ENCODE data around the gene TNNT2. TPM values are rescaled to one million over a fixed set of nuclear protein-coding genes. Genes with fewer than 3 reads are reported as not detected.

TNNT2 gene
- total and polyA plus RNA-seq, 2 of the 4 experiments (the other 2 are of a cell fraction) = 0.18 to 1.2 TPM

DNA sequence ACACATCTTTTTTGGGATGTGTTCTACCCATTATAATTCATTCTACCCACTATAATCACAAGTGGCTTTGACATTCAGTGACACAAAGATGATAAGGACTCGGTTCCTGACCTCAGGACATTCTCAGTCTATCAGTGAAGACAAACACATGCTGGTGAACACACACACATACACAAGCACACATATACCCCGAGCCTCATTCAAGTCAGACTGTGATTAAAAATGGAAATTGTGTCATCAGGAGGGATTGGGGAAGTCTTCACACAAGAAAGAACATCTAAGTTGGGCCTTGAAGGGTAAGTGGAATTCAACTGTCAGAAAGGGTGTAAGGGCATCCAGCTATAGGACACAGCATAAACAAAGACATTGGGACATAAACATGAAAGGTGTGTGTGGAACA lies 24.2 kb upstream of the TNNT2 start:
- Histone ChIP-seq H2AK5ac (ENCODE audit: low read depth, low read length) (no peak overlapping the region), H2BK15ac (ENCODE audit: low read depth, low read length) (no peak overlapping the region), H3K27ac (ENCODE audit: insufficient read depth, low read length) (no peak overlapping the region), H3K4me3 (ENCODE audit: insufficient read depth, low read depth, low read length) (no peak overlapping the region), H4K91ac (ENCODE audit: insufficient read depth, low read depth, low read length) (no peak overlapping the region), H4K20me1 (ENCODE audit: insufficient read depth, low read length) (no peaks in the 10 kb centered on the region), H3K9ac (ENCODE audit: low read depth, low read length) (no peak overlapping the region), H3K4ac (ENCODE audit: low read depth, low read length) (no peak overlapping the region), H3K36me3 (ENCODE audit: control insufficient read depth, insufficient read depth, low read length) (no peaks in the 10 kb centered on the region), H3K14ac (replicated peaks; ENCODE audit: low read depth, low read length) (no peak overlapping the region), H3K4me2 (ENCODE audit: low read depth, low read length) (no peak overlapping the region), H3K79me1 (ENCODE audit: low read depth in 1 of 2, low read length in 2 of 2) (no peaks in the 10 kb centered on the region), H3K56ac (ENCODE audit: extremely low read depth, insufficient read depth, low read length) (no peak overlapping the region), H3K4me1 (ENCODE audit: control insufficient read depth, insufficient read depth, low read length) (no peaks in the 10 kb centered on the region), H2BK120ac (ENCODE audit: low read depth, low read length) (no peak overlapping the region), H3K9me3 (ENCODE audit: control insufficient read depth, insufficient read depth, low read length) (no peaks in the 10 kb centered on the region), H2BK5ac (ENCODE audit: low read depth, low read length, poor library complexity, severe bottlenecking) (no peak overlapping the region), H3K23ac (ENCODE audit: low read depth, low read length) (no peak overlapping the region), H2AFZ (replicated peaks; ENCODE audit: low read length, poor library complexity) (no peak overlapping the region), H4K8ac (ENCODE audit: low read depth in 2 of 2, low read length in 2 of 2) (no peak overlapping the region), H2AK9ac (replicated peaks; ENCODE audit: low read depth, low read length, poor library complexity) (no peak overlapping the region), H3K9me1 (ENCODE audit: insufficient read depth, low read length) (no peaks in the 10 kb centered on the region), H3K18ac (ENCODE audit: low read depth, low read length) (no peak overlapping the region), H3K27me3 (ENCODE audit: control insufficient read depth, insufficient read depth, low read length) (peaks cover 81% of the 10 kb centered on the region), H4K5ac (ENCODE audit: low read depth, low read length) (no peak overlapping the region), H2BK20ac (ENCODE audit: low read depth, low read length) (no peak overlapping the region)
- no CpG with 5 or more reads among the region's 2 CpGs for WGBS, 2 experiments (ENCODE audit: extremely low coverage in 2 of 2, insufficient read length in 1 of 2)
- dilution Hi-C loops (cut with HindIII; ENCODE audit: low sequenced_read_pairs, unreplicated experiment) = no loop called here
- ATAC-seq (ENCODE audit: low read depth) (no peak), DNase-seq (no peak)
- intact Hi-C loops (cut with micrococcal nuclease) = no loop called here
- in situ Hi-C loops (cut with MboI; ENCODE audit: low sequenced_read_pairs) = no loop called here
- ChIA-PET CTCF (no interaction called here), POLR2A (ENCODE audit: unreplicated experiment) (no interaction called here)
- BruUV-seq (replicated peaks) = no TSS peak
- TF ChIP-seq POLR2A (IDR thresholded peaks at IDR 0.05; ENCODE audit: low read depth, low read length) (no peak), MAFK (IDR thresholded peaks at IDR 0.05; ENCODE audit: low read depth, low read length) (no peak), CEBPB (IDR thresholded peaks at IDR 0.05; ENCODE audit: low read depth, low read length) (no peak), RFX5 (IDR thresholded peaks at IDR 0.05; ENCODE audit: low read depth, low read length) (no peak), RCOR1 (IDR thresholded peaks at IDR 0.05; ENCODE audit: insufficient replicate concordance, low read length) (no peak), SMC3 (IDR thresholded peaks at IDR 0.05; ENCODE audit: low read depth, low read length) (no peak), CHD1 (IDR thresholded peaks at IDR 0.05; ENCODE audit: low read depth, low read length) (no peak), MAZ (IDR thresholded peaks at IDR 0.05; ENCODE audit: borderline replicate concordance, low read depth, low read length) (no peak), NFE2L2 (IDR thresholded peaks at IDR 0.05; ENCODE audit: low read depth, low read length) (no peak), FOS (IDR thresholded peaks at IDR 0.05; ENCODE audit: low read depth, low read length) (no peak), BHLHE40 (IDR thresholded peaks at IDR 0.05; ENCODE audit: low read depth, low read length) (no peak), MXI1 (IDR thresholded peaks at IDR 0.05; ENCODE audit: borderline replicate concordance, low read depth, low read length) (no peak), RAD21 (IDR thresholded peaks at IDR 0.05; ENCODE audit: low read length) (no peak)
- TF ChIP-seq, protein P1, sequence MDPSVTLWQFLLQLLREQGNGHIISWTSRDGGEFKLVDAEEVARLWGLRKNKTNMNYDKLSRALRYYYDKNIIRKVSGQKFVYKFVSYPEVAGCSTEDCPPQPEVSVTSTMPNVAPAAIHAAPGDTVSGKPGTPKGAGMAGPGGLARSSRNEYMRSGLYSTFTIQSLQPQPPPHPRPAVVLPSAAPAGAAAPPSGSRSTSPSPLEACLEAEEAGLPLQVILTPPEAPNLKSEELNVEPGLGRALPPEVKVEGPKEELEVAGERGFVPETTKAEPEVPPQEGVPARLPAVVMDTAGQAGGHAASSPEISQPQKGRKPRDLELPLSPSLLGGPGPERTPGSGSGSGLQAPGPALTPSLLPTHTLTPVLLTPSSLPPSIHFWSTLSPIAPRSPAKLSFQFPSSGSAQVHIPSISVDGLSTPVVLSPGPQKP (IDR thresholded peaks at IDR 0.05; ENCODE audit: borderline replicate concordance, low read depth, low read length) = no peak
- TF ChIP-seq, protein P2, sequence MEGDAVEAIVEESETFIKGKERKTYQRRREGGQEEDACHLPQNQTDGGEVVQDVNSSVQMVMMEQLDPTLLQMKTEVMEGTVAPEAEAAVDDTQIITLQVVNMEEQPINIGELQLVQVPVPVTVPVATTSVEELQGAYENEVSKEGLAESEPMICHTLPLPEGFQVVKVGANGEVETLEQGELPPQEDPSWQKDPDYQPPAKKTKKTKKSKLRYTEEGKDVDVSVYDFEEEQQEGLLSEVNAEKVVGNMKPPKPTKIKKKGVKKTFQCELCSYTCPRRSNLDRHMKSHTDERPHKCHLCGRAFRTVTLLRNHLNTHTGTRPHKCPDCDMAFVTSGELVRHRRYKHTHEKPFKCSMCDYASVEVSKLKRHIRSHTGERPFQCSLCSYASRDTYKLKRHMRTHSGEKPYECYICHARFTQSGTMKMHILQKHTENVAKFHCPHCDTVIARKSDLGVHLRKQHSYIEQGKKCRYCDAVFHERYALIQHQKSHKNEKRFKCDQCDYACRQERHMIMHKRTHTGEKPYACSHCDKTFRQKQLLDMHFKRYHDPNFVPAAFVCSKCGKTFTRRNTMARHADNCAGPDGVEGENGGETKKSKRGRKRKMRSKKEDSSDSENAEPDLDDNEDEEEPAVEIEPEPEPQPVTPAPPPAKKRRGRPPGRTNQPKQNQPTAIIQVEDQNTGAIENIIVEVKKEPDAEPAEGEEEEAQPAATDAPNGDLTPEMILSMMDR (conservative IDR thresholded peaks at IDR 0.05; ENCODE audit: low read depth, low read length) = no peak
- TF ChIP-seq, protein P3, sequence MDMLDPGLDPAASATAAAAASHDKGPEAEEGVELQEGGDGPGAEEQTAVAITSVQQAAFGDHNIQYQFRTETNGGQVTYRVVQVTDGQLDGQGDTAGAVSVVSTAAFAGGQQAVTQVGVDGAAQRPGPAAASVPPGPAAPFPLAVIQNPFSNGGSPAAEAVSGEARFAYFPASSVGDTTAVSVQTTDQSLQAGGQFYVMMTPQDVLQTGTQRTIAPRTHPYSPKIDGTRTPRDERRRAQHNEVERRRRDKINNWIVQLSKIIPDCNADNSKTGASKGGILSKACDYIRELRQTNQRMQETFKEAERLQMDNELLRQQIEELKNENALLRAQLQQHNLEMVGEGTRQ (IDR thresholded peaks at IDR 0.05; ENCODE audit: low read depth, low read length) = no peak

All from IMR-90 (cell line).